Natural killer cell (primary cell): ENCODE results near the gene CYP4X1. TPM values are rescaled to one million over a fixed set of nuclear protein-coding genes. Genes with fewer than 3 reads are reported as not detected.
"Not testable (repeated sequence)": the region's sequence is repeated elsewhere in the genome, so short reads cannot be mapped to it uniquely, and the experiment has no call there.

ENCODE experiments used
- ATAC-seq, 3 donors: fragments of 150-1000 bp in 2 of 3; fragments of 200-7000 bp in 1 of 3; cut with Tn5 transposase; 1 replicate in 1 of 3; 2 replicates in 2 of 3; pipeline ENCODE4 v1.10.0; 2021; ENCODE audit warnings: mild to moderate bottlenecking in 2 of 3, moderate library complexity in 2 of 3
- DNase-seq, 2 donors: peaks; one replicate each; pipeline versions ENCODE4 v3.0.0 to v3.0.0-alpha.2; 2013 to 2021; ENCODE audit warnings: mixed read lengths in 1 of 2
- H3K27ac ChIP-seq: one replicate; pipeline ENCODE4 v1.5.1; 2013; ENCODE audit warnings: mild to moderate bottlenecking, low read length
- H3K27me3 ChIP-seq: one replicate; pipeline ENCODE4 v1.6.1; 2013; ENCODE audit warnings: low read length; ENCODE audit not compliant: control insufficient read depth, insufficient read depth
- H3K36me3 ChIP-seq: one replicate; pipeline ENCODE4 v1.6.1; 2013; ENCODE audit warnings: low read length; ENCODE audit not compliant: control insufficient read depth, insufficient read depth
- H3K4me1 ChIP-seq: one replicate; pipeline ENCODE4 v1.6.1; 2013; ENCODE audit warnings: low read length; ENCODE audit not compliant: control insufficient read depth, insufficient read depth
- H3K4me3 ChIP-seq: one replicate; pipeline ENCODE4 v1.5.1; 2013; ENCODE audit warnings: low read length
- H3K9me3 ChIP-seq: one replicate; pipeline ENCODE4 v1.6.1; 2013; ENCODE audit warnings: low read length; ENCODE audit not compliant: control insufficient read depth, insufficient read depth
- H3K27ac Mint-ChIP-seq, 2 donors: one replicate each; pipeline ENCODE4 v1.8.0; 2022; ENCODE audit warnings: mild to moderate bottlenecking in 2 of 2, mixed read lengths in 2 of 2, moderate library complexity in 1 of 2
- H3K27me3 Mint-ChIP-seq, 2 donors: one replicate each; pipeline ENCODE4 v1.8.0; 2022; ENCODE audit warnings: low read depth in 2 of 2, mixed read lengths in 2 of 2
- H3K36me3 Mint-ChIP-seq: one replicate; pipeline ENCODE4 v1.8.0; 2022; ENCODE audit warnings: mixed read lengths
- H3K4me1 Mint-ChIP-seq, 2 donors: one replicate each; pipeline ENCODE4 v1.8.0; 2022; ENCODE audit warnings: mixed read lengths in 2 of 2
- H3K4me3 Mint-ChIP-seq: one replicate; pipeline ENCODE4 v1.8.0; 2022; ENCODE audit warnings: mild to moderate bottlenecking, moderate library complexity, mixed read lengths
- H3K9me3 Mint-ChIP-seq, 2 donors: one replicate each; pipeline ENCODE4 v1.8.0; 2022; ENCODE audit warnings: mixed read lengths in 2 of 2
- WGBS: methylation state at CpG from one replicate; pipeline ENCODE4 v1.1.7; 2013; ENCODE audit warnings: missing lambda C conversion rate; ENCODE audit not compliant: insufficient coverage; 5-methylcytosine and 5-hydroxymethylcytosine counted together
- intact Hi-C: fragments of 100-400 bp; cut with micrococcal nuclease; formaldehyde crosslinking; loops from one replicate; pipeline ENCODE4 v1.14.2; 2022
- total RNA-seq, 4 donors: library from RNA; stranded (reverse); fragments of 120-200 nt in 1 of 4; gene quantifications; one replicate each; pipeline versions ENCODE4 v1.2.3 to v1.2.4, GENCODE V29; 2013 to 2022
- TF ChIP-seq, protein P1 (sequence below): fragments of 200-600 bp; IDR thresholded peaks from one replicate; pipeline ENCODE4 v1.8.0; 2022; ENCODE audit warnings: antibody characterized with exemption

Gene CYP4X1
- not detected for total RNA-seq
- total RNA-seq (2013) = not detected

DNA sequence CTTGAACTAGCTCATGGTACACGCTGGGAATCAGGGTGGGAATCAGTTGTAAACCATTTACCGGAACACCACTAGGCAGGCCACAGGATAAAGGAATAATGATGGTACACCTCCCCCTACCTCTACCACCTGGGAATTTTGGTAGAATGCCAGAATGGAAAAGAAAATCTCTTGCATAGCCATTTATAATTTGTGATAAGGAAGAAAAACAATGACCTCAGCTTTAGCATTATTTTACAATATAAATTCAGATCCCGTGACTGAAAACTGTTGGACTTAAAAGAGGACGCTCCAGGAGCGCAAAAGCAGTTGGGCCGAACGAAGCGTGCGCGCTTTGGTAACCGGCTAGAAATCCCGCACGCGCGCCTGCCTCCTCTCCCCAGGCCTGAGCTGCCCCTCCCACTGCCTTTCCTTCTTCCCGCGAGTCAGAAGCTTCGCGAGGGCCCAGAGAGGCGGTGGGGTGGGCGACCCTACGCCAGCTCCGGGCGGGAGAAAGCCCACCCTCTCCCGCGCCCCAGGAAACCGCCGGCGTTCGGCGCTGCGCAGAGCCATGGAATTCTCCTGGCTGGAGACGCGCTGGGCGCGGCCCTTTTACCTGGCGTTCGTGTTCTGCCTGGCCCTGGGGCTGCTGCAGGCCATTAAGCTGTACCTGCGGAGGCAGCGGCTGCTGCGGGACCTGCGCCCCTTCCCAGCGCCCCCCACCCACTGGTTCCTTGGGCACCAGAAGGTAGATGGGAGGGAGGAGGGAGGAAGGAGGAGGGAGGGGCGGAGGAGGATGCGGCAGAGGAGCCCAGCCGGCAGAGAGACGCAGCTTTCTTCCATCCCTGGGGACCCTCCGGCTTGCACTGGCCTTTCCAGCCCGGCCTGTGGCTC, at the start of gene CYP4X1:
Gene CYP4X1 (plus strand): TSS at position 402 of the 873 bp plus-strand sequence. CDS start 149 bp downstream, at position 551.
- H3K4me3 Mint-ChIP-seq = no peak within 1 kb of the TSS
- no peaks in the 10 kb centered on the region for H3K36me3 Mint-ChIP-seq
- intact Hi-C loops = no loop called here
- no peaks in the 10 kb centered on the region for H3K9me3 ChIP-seq
- peaks cover 24 to 44% of the 10 kb centered on the region in 2 donors for H3K27me3 Mint-ChIP-seq
- 8% methylated on average over 46 of the region's 49 CpGs for WGBS
- peaks cover 12% of the 10 kb centered on the region for H3K27me3 ChIP-seq
- no peak for ATAC-seq
- no peak within 1 kb of the TSS for H3K27ac ChIP-seq
- no peak within 1 kb of the TSS for H3K4me3 ChIP-seq
- no peak for DNase-seq
- no peaks in the 10 kb centered on the region for H3K4me1 ChIP-seq
- no peaks in the 10 kb centered on the region for H3K4me1 Mint-ChIP-seq
- H3K9me3 Mint-ChIP-seq = no peaks in the 10 kb centered on the region
- TF ChIP-seq, protein P1, sequence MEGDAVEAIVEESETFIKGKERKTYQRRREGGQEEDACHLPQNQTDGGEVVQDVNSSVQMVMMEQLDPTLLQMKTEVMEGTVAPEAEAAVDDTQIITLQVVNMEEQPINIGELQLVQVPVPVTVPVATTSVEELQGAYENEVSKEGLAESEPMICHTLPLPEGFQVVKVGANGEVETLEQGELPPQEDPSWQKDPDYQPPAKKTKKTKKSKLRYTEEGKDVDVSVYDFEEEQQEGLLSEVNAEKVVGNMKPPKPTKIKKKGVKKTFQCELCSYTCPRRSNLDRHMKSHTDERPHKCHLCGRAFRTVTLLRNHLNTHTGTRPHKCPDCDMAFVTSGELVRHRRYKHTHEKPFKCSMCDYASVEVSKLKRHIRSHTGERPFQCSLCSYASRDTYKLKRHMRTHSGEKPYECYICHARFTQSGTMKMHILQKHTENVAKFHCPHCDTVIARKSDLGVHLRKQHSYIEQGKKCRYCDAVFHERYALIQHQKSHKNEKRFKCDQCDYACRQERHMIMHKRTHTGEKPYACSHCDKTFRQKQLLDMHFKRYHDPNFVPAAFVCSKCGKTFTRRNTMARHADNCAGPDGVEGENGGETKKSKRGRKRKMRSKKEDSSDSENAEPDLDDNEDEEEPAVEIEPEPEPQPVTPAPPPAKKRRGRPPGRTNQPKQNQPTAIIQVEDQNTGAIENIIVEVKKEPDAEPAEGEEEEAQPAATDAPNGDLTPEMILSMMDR = no peak
- no peak within 1 kb of the TSS for H3K27ac Mint-ChIP-seq
- H3K36me3 ChIP-seq = no peaks in the 10 kb centered on the region

GRCh38 chr1:46983166-46983829, 40.2 kb upstream of the CYP4X1 start:
- Histone ChIP-seq H3K4me1 (no peaks in the 10 kb centered on the region), H3K27ac (no peak overlapping the region), H3K4me3 (no peak overlapping the region), H3K27me3 (no peaks in the 10 kb centered on the region), H3K9me3 (no peaks in the 10 kb centered on the region), H3K36me3 (no peaks in the 10 kb centered on the region)
- peaks cover 12 to 18% of the 10 kb centered on the region in 2 donors for H3K27me3 Mint-ChIP-seq
- H3K4me3 Mint-ChIP-seq = no peak overlapping the region
- H3K9me3 Mint-ChIP-seq = no peaks in the 10 kb centered on the region
- 57% methylated on average over 7 of the region's 7 CpGs for WGBS
- intact Hi-C loops = no loop called here
- H3K36me3 Mint-ChIP-seq = no peaks in the 10 kb centered on the region
- DNase-seq = no peak
- no peak overlapping the region for H3K27ac Mint-ChIP-seq
- no peaks in the 10 kb centered on the region for H3K4me1 Mint-ChIP-seq
- TF ChIP-seq, protein P1 = no peak
- ATAC-seq = no peak

GRCh38 chr1:46983830-46984586, 39.5 kb upstream of the CYP4X1 start:
- no peak for DNase-seq
- 44% methylated on average over 3 of the region's 3 CpGs for WGBS
- no peak overlapping the region for H3K4me3 ChIP-seq
- Mint-ChIP-seq H3K27ac (no peak overlapping the region), H3K4me1 (no peaks in the 10 kb centered on the region), H3K27me3 (peaks cover 12 to 13% of the 10 kb centered on the region in 2 donors), H3K9me3 (no peaks in the 10 kb centered on the region), H3K36me3 (no peaks in the 10 kb centered on the region), H3K4me3 (no peak overlapping the region)
- H3K9me3 ChIP-seq = no peaks in the 10 kb centered on the region
- intact Hi-C loops = no loop called here
- TF ChIP-seq, protein P1 = no peak
- no peaks in the 10 kb centered on the region for H3K4me1 ChIP-seq
- no peak for ATAC-seq
- H3K36me3 ChIP-seq = no peaks in the 10 kb centered on the region
- H3K27me3 ChIP-seq = no peaks in the 10 kb centered on the region
- no peak overlapping the region for H3K27ac ChIP-seq

DNA sequence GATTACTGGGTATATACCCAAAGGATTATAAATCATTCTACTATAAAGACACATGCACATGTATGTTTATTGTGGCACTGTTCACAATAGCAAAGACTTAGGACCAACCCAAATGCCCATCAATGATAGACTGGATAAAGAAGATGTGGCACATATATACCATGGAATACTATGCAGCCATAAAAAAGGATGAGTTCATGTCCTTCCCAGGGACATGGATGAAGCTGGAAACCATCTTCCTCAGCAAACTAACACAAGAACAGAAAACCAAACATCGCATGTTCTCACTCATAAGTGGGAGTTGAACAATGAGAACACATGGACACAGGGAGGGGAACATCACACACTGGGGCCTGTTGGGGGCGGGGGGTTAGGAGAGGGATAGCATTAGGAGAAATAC, 32.9 kb upstream of the CYP4X1 start:
- H3K9me3 Mint-ChIP-seq, H3K4me3 Mint-ChIP-seq, H3K9me3 ChIP-seq, DNase-seq, H3K27ac Mint-ChIP-seq, H3K27me3 ChIP-seq, intact Hi-C loops, H3K27ac ChIP-seq, ATAC-seq, H3K4me3 ChIP-seq, H3K4me1 Mint-ChIP-seq, H3K4me1 ChIP-seq, H3K36me3 Mint-ChIP-seq, H3K36me3 ChIP-seq: not testable (repeated sequence)
- H3K27me3 Mint-ChIP-seq = peaks cover 7 to 11% of the 10 kb centered on the region in 2 donors
- no CpG with 5 or more reads among the region's 2 CpGs for WGBS
